Natural killer cell (primary cell): ENCODE results near the gene TTC38. TPM values are rescaled to one million over a fixed set of nuclear protein-coding genes. Genes with fewer than 3 reads are reported as not detected.

ENCODE experiments used
- ATAC-seq, 3 donors: fragments of 150-1000 bp in 2 of 3; fragments of 200-7000 bp in 1 of 3; cut with Tn5 transposase; 1 replicate in 1 of 3; 2 replicates in 2 of 3; pipeline ENCODE4 v1.10.0; 2021; ENCODE audit warnings: mild to moderate bottlenecking in 2 of 3, moderate library complexity in 2 of 3
- DNase-seq, 2 donors: peaks; one replicate each; pipeline versions ENCODE4 v3.0.0 to v3.0.0-alpha.2; 2013 to 2021; ENCODE audit warnings: mixed read lengths in 1 of 2
- H3K27ac ChIP-seq: one replicate; pipeline ENCODE4 v1.5.1; 2013; ENCODE audit warnings: mild to moderate bottlenecking, low read length
- H3K27me3 ChIP-seq: one replicate; pipeline ENCODE4 v1.6.1; 2013; ENCODE audit warnings: low read length; ENCODE audit not compliant: control insufficient read depth, insufficient read depth
- H3K36me3 ChIP-seq: one replicate; pipeline ENCODE4 v1.6.1; 2013; ENCODE audit warnings: low read length; ENCODE audit not compliant: control insufficient read depth, insufficient read depth
- H3K4me1 ChIP-seq: one replicate; pipeline ENCODE4 v1.6.1; 2013; ENCODE audit warnings: low read length; ENCODE audit not compliant: control insufficient read depth, insufficient read depth
- H3K4me3 ChIP-seq: one replicate; pipeline ENCODE4 v1.5.1; 2013; ENCODE audit warnings: low read length
- H3K9me3 ChIP-seq: one replicate; pipeline ENCODE4 v1.6.1; 2013; ENCODE audit warnings: low read length; ENCODE audit not compliant: control insufficient read depth, insufficient read depth
- H3K27ac Mint-ChIP-seq, 2 donors: one replicate each; pipeline ENCODE4 v1.8.0; 2022; ENCODE audit warnings: mild to moderate bottlenecking in 2 of 2, mixed read lengths in 2 of 2, moderate library complexity in 1 of 2
- H3K27me3 Mint-ChIP-seq, 2 donors: one replicate each; pipeline ENCODE4 v1.8.0; 2022; ENCODE audit warnings: low read depth in 2 of 2, mixed read lengths in 2 of 2
- H3K36me3 Mint-ChIP-seq: one replicate; pipeline ENCODE4 v1.8.0; 2022; ENCODE audit warnings: mixed read lengths
- H3K4me1 Mint-ChIP-seq, 2 donors: one replicate each; pipeline ENCODE4 v1.8.0; 2022; ENCODE audit warnings: mixed read lengths in 2 of 2
- H3K4me3 Mint-ChIP-seq: one replicate; pipeline ENCODE4 v1.8.0; 2022; ENCODE audit warnings: mild to moderate bottlenecking, moderate library complexity, mixed read lengths
- H3K9me3 Mint-ChIP-seq, 2 donors: one replicate each; pipeline ENCODE4 v1.8.0; 2022; ENCODE audit warnings: mixed read lengths in 2 of 2
- WGBS: methylation state at CpG from one replicate; pipeline ENCODE4 v1.1.7; 2013; ENCODE audit warnings: missing lambda C conversion rate; ENCODE audit not compliant: insufficient coverage; 5-methylcytosine and 5-hydroxymethylcytosine counted together
- intact Hi-C: fragments of 100-400 bp; cut with micrococcal nuclease; formaldehyde crosslinking; loops from one replicate; pipeline ENCODE4 v1.14.2; 2022
- total RNA-seq, 4 donors: library from RNA; stranded (reverse); fragments of 120-200 nt in 1 of 4; gene quantifications; one replicate each; pipeline versions ENCODE4 v1.2.3 to v1.2.4, GENCODE V29; 2013 to 2022
- TF ChIP-seq, protein P1 (sequence below): fragments of 200-600 bp; IDR thresholded peaks from one replicate; pipeline ENCODE4 v1.8.0; 2022; ENCODE audit warnings: antibody characterized with exemption

The TTC38 gene
- total RNA-seq, 3 donors from 2014 or later (not counting 1 experiment from before 2014, with no cell fraction given), result 251 to 313 (median 312) TPM

DNA sequence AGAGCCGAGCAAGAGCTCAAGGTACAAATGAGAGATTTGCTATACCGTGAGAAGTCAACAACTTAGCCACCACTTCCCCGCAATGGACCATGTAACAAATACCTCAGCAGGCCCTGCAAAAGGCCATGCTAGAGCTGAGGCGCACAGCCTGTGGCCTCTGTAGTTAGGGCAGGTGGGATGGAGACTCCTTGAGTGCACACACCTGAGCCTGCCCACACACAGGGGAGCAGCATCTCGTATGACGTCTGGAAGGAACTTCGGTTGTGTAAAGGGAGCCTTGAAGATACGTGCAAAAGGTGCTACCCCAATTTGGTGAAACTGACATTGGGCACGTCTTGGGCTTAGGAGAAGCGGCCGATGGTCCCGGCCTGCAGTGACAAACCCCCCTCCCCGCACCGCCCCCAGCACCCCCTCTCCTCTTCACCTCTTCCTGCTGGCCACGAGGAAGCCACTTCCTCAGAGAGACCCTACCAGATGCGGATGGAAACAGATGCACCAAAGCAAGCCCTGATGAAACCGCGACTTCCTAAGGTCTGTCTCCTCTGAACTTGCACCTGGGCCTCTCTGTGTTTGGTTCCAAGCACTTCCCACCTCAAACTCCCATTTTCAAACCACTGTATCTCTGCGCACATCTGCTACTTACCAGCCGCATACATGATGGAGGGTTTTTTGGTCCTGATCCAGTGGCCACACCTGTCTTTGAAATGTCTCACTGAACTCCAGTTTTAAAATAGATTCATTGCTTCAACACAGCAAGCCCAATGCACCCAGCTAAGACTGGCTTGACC is 28.4 kb upstream of the TTC38 start:
- Histone ChIP-seq H3K27me3 (no peaks in the 10 kb centered on the region), H3K4me3 (no peak overlapping the region), H3K4me1 (peaks cover 24% of the 10 kb centered on the region), H3K27ac (peak overlapping the region; percentile 40), H3K36me3 (peaks cover 10% of the 10 kb centered on the region), H3K9me3 (no peaks in the 10 kb centered on the region)
- Mint-ChIP-seq H3K4me3 (peak overlapping the region; percentile 71), H3K36me3 (peaks cover 8% of the 10 kb centered on the region), H3K27ac (peak overlapping the region; percentile 66 to 71), H3K9me3 (no peaks in the 10 kb centered on the region), H3K27me3 (no peaks in the 10 kb centered on the region), H3K4me1 (peaks cover 19 to 25% of the 10 kb centered on the region in 2 donors)
- 8% methylated on average over 20 of the region's 20 CpGs for WGBS
- intact Hi-C loops, result no loop called here
- ATAC-seq (peak; percentile 30 to 65 (median 38)), DNase-seq (peak in 1 of 2 donors; percentile 33)
- TF ChIP-seq, protein P1, sequence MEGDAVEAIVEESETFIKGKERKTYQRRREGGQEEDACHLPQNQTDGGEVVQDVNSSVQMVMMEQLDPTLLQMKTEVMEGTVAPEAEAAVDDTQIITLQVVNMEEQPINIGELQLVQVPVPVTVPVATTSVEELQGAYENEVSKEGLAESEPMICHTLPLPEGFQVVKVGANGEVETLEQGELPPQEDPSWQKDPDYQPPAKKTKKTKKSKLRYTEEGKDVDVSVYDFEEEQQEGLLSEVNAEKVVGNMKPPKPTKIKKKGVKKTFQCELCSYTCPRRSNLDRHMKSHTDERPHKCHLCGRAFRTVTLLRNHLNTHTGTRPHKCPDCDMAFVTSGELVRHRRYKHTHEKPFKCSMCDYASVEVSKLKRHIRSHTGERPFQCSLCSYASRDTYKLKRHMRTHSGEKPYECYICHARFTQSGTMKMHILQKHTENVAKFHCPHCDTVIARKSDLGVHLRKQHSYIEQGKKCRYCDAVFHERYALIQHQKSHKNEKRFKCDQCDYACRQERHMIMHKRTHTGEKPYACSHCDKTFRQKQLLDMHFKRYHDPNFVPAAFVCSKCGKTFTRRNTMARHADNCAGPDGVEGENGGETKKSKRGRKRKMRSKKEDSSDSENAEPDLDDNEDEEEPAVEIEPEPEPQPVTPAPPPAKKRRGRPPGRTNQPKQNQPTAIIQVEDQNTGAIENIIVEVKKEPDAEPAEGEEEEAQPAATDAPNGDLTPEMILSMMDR, result no peak

DNA sequence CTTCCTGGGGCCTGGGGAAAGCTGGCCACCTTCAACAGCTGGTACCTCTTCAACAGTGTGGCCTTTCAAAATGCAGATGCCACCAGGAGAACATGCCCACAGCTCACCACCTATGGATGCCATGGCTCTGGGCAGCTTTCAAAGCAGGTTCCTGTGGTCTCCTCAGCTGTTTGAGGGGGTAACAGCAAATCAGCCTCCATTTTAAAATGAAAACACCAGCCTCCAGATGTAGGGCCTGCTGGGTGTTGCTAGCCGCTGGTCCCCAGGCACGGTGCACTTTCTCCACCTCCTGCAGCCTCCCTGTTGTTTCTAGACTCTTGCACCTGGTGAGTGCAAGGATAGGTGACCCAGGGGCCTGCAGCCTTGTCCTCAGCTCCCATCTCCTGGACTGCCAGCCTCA is 27.7 kb upstream of the TTC38 start:
- Mint-ChIP-seq H3K4me1 (peaks cover 19 to 25% of the 10 kb centered on the region in 2 donors), H3K36me3 (peaks cover 4% of the 10 kb centered on the region), H3K27me3 (no peaks in the 10 kb centered on the region), H3K27ac (peak overlapping the region; percentile 66 to 71), H3K9me3 (no peaks in the 10 kb centered on the region), H3K4me3 (peak overlapping the region; percentile 71)
- WGBS, result 63% methylated on average over 2 of the region's 2 CpGs
- peaks cover 13% of the 10 kb centered on the region for H3K36me3 ChIP-seq
- H3K9me3 ChIP-seq, result no peaks in the 10 kb centered on the region
- intact Hi-C loops, result no loop called here
- H3K27me3 ChIP-seq, result no peaks in the 10 kb centered on the region
- no peak for ATAC-seq
- TF ChIP-seq, protein P1, result no peak
- no peak overlapping the region for H3K4me3 ChIP-seq
- DNase-seq, result no peak
- no peak overlapping the region for H3K27ac ChIP-seq
- peaks cover 24% of the 10 kb centered on the region for H3K4me1 ChIP-seq

DNA sequence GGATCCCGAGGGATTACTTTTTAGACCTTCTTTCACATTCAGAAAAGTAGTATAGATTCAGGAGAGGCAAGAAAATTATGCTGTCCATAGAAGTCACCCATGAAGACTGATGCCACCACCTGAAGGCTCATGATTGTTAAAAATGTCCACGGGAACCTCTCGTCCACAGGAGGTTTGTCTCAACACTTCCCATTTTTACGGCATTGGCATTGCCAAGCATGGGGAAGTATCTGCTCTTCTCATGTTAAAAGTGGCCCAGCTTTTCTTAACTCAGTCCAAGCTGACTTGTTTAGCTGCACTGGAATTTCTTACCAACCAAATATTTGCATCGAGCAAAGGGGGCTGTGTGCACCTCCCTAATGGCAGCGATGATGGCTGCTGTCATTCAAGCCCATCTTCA is 27.3 kb upstream of the TTC38 start:
- H3K4me3 Mint-ChIP-seq, result peak overlapping the region; percentile 42
- TF ChIP-seq, protein P1, result no peak
- WGBS, result 85% methylated on average over 6 of the region's 6 CpGs

More for the DNA sequence above, 27.3 kb upstream of the TTC38 start:
- H3K9me3 Mint-ChIP-seq, result no peaks in the 10 kb centered on the region
- no peak for ATAC-seq
- Histone ChIP-seq H3K4me1 (peaks cover 24% of the 10 kb centered on the region), H3K27ac (no peak overlapping the region), H3K27me3 (no peaks in the 10 kb centered on the region), H3K36me3 (peaks cover 10% of the 10 kb centered on the region), H3K9me3 (no peaks in the 10 kb centered on the region), H3K4me3 (no peak overlapping the region)
- H3K4me1 Mint-ChIP-seq, result peaks cover 19 to 25% of the 10 kb centered on the region in 2 donors
- no peaks in the 10 kb centered on the region for H3K27me3 Mint-ChIP-seq
- no peaks in the 10 kb centered on the region for H3K36me3 Mint-ChIP-seq
- H3K27ac Mint-ChIP-seq, result peak overlapping the region in 1 of 2 donors; percentile 66
- no peak for DNase-seq
- intact Hi-C loops, result no loop called here
